Testis (tissue), 2 donors: ENCODE measurements around the gene P3R3URF.

Source experiments
- POLR2A ChIP-seq: fragments of 450-650 bp; IDR thresholded peaks from one replicate; pipeline ENCODE4 v1.6.1; 2017; ENCODE audit warnings: antibody characterized with exemption, mild to moderate bottlenecking, moderate library complexity
- TF ChIP-seq, protein P1 (sequence below), 3 experiments: fragments of 450-650 bp in 2 of 3; fragments of 200-600 bp in 1 of 3; sonication (generic) in 1 of 3; IDR thresholded peaks; one replicate each; pipeline ENCODE4 v1.5.1; 2016 to 2019; ENCODE audit warnings: antibody characterized with exemption in 3 of 3, mild to moderate bottlenecking in 2 of 3, moderate library complexity in 1 of 3

GRCh38 chr1:46158312-46159281 lies 17.7 kb downstream of the P3R3URF start:
- TF ChIP-seq, protein P1, sequence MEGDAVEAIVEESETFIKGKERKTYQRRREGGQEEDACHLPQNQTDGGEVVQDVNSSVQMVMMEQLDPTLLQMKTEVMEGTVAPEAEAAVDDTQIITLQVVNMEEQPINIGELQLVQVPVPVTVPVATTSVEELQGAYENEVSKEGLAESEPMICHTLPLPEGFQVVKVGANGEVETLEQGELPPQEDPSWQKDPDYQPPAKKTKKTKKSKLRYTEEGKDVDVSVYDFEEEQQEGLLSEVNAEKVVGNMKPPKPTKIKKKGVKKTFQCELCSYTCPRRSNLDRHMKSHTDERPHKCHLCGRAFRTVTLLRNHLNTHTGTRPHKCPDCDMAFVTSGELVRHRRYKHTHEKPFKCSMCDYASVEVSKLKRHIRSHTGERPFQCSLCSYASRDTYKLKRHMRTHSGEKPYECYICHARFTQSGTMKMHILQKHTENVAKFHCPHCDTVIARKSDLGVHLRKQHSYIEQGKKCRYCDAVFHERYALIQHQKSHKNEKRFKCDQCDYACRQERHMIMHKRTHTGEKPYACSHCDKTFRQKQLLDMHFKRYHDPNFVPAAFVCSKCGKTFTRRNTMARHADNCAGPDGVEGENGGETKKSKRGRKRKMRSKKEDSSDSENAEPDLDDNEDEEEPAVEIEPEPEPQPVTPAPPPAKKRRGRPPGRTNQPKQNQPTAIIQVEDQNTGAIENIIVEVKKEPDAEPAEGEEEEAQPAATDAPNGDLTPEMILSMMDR (IDR thresholded peaks at IDR 0.05), result no peak
- no peak for TF ChIP-seq POLR2A
